Measurements from ENCODE around the gene LMX1B. TPM values are rescaled to one million over a fixed set of nuclear protein-coding genes. Genes with fewer than 3 reads are reported as not detected.

The LMX1B gene
- total and polyA plus RNA-seq, 2 donors (not counting 3 experiments of a cell fraction or from before 2014, with no cell fraction given), result not detected

- TF ChIP-seq CTCF (IDR thresholded peaks at IDR 0.05; ENCODE audit: extremely low read depth in 1 of 2, insufficient read depth in 1 of 2, low read depth in 1 of 2, low read length in 2 of 2), result no peak
- no peak for TF ChIP-seq JUN (IDR thresholded peaks at IDR 0.05; ENCODE audit: borderline replicate concordance, insufficient read depth, insufficient read length, low read depth)
- TF ChIP-seq, protein P1, sequence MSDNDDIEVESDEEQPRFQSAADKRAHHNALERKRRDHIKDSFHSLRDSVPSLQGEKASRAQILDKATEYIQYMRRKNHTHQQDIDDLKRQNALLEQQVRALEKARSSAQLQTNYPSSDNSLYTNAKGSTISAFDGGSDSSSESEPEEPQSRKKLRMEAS (IDR thresholded peaks at IDR 0.05; ENCODE audit: insufficient read depth, insufficient read length), result no peak
- no peak for TF ChIP-seq POLR2AphosphoS5 (IDR thresholded peaks at IDR 0.05; ENCODE audit: insufficient read depth, low read depth, low read length)
- TF ChIP-seq FOS (IDR thresholded peaks at IDR 0.05; ENCODE audit: borderline replicate concordance, insufficient read depth, low read length), result no peak
- no peak for TF ChIP-seq GATA2 (IDR thresholded peaks at IDR 0.05; ENCODE audit: insufficient read depth, insufficient read length, low read depth, low read length)
- TF ChIP-seq EZH2 (IDR thresholded peaks at IDR 0.05; ENCODE audit: borderline replicate concordance, low read depth, low read length, severe bottlenecking), result no peak
- no peak for TF ChIP-seq POLR2A (IDR thresholded peaks at IDR 0.05; ENCODE audit: low read depth, low read length)
- no peak for TF ChIP-seq MYC (IDR thresholded peaks at IDR 0.05; ENCODE audit: low read depth, low read length)
- no peak for DNase-seq (ENCODE audit: low read depth, low spot score)
- Histone ChIP-seq H3K4me2 (ENCODE audit: insufficient read depth, low read length) (no peak overlapping the region), H3K27ac (ENCODE audit: insufficient read depth, low read depth, low read length) (no peak overlapping the region), H3K9me1 (replicated peaks; ENCODE audit: control insufficient read depth, extremely low read depth, insufficient read depth, low read length) (no peaks in the 10 kb centered on the region), H3K4me1 (ENCODE audit: control insufficient read depth, extremely low read depth, insufficient read depth, low read length) (no peaks in the 10 kb centered on the region), H3K79me2 (ENCODE audit: control insufficient read depth, insufficient read depth, low read length) (no peaks in the 10 kb centered on the region), H3K36me3 (ENCODE audit: control insufficient read depth in 2 of 2, extremely low read depth in 1 of 2, insufficient read depth in 2 of 2, low read length in 2 of 2) (no peaks in the 10 kb centered on the region), H2AFZ (ENCODE audit: low read depth, low read length) (no peak overlapping the region), H3K27me3 (ENCODE audit: control insufficient read depth in 2 of 2, insufficient read depth in 2 of 2, low read length in 2 of 2) (peaks cover 9 to 16% of the 10 kb centered on the region in 2 experiments), H4K20me1 (replicated peaks; ENCODE audit: control insufficient read depth, extremely low read depth, insufficient read depth, low read length) (no peaks in the 10 kb centered on the region), H3K9me3 (replicated peaks; ENCODE audit: control insufficient read depth, insufficient read depth, low read length) (no peaks in the 10 kb centered on the region), H3K9ac (replicated peaks; ENCODE audit: extremely low read depth, insufficient read depth, low read length) (no peak overlapping the region), H3K4me3 (replicated peaks in 1 of 3; ENCODE audit: insufficient read depth in 1 of 3, low read depth in 1 of 3, low read length in 3 of 3) (no peak overlapping the region)
- ChIA-PET CTCF (interaction anchor here (1.0 to 1.7 kb wide), 3 partner anchors 11 to 16 kb away, joined by 4 to 6 read pairs (median 5); no protein-coding TSS in a partner anchor), POLR2A (no interaction called here)
- no TSS peak for BruUV-seq (replicated peaks)
- intact Hi-C loops (cut with micrococcal nuclease), result no loop called here
- dilution Hi-C loops (cut with MboI; ENCODE audit: extremely low pct_ligation_motif_present, low sequenced_read_pairs), result no loop called here
- no peak for FAIRE-seq
These were observed 107.8 kb downstream of the LMX1B start for GRCh38 chr9:126721564-126721981.

All from endothelial cell of umbilical vein (primary cell).